BE2C (cell line): ENCODE data around the gene OSBPL8.

ENCODE experiments used
- DNase-seq: peaks from one replicate; pipeline ENCODE4 v3.0.0-alpha.2; 2020
- H3K27me3 ChIP-seq: fragments of 250-450 bp; sonication (Bioruptor Pico); 2 replicates; pipeline ENCODE4 v1.5.1; 2020; ENCODE audit warnings: mild to moderate bottlenecking
- H3K36me3 ChIP-seq: fragments of 250-450 bp; sonication (Bioruptor Pico); 2 replicates; pipeline ENCODE4 v1.5.1; 2020; ENCODE audit warnings: mild to moderate bottlenecking
- H3K4me1 ChIP-seq: fragments of 250-450 bp; sonication (Bioruptor Pico); 2 replicates; pipeline ENCODE4 v1.5.1; 2020
- H3K4me3 ChIP-seq: 2 replicates; pipeline ENCODE4 v1.5.1; 2011; ENCODE audit warnings: low read depth, low read length
- H3K9me3 ChIP-seq: fragments of 250-450 bp; sonication (Bioruptor Pico); 2 replicates; pipeline ENCODE4 v1.5.1; 2020
- TF ChIP-seq, protein P1 (sequence below): IDR thresholded peaks from 2 replicates; pipeline ENCODE4 v1.5.1; 2012; ENCODE audit warnings: mild to moderate bottlenecking, low read depth, low read length

OSBPL8 gene

DNA sequence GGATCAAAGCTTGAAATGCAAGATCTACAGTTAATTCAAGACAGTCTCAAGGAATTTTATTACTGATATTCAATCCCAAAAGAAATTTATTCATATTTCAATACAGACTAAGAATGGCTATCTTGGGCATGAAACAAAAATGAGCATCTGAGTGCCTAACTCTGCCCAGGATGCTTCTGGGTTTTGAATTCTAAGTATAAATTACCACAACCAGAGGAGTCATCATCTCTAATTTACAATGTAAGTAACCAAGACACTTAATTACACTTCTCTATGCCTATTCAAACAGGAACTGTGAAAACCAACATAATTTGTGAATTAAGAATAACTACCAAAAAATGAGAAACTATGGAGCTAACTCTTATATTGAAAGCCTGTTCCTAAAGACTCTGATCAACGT lies 14.1 kb downstream of the OSBPL8 start:
- no peaks in the 10 kb centered on the region for H3K27me3 ChIP-seq
- H3K9me3 ChIP-seq, result no peaks in the 10 kb centered on the region
- no peaks in the 10 kb centered on the region for H3K36me3 ChIP-seq
- no peak for DNase-seq
- TF ChIP-seq, protein P1, sequence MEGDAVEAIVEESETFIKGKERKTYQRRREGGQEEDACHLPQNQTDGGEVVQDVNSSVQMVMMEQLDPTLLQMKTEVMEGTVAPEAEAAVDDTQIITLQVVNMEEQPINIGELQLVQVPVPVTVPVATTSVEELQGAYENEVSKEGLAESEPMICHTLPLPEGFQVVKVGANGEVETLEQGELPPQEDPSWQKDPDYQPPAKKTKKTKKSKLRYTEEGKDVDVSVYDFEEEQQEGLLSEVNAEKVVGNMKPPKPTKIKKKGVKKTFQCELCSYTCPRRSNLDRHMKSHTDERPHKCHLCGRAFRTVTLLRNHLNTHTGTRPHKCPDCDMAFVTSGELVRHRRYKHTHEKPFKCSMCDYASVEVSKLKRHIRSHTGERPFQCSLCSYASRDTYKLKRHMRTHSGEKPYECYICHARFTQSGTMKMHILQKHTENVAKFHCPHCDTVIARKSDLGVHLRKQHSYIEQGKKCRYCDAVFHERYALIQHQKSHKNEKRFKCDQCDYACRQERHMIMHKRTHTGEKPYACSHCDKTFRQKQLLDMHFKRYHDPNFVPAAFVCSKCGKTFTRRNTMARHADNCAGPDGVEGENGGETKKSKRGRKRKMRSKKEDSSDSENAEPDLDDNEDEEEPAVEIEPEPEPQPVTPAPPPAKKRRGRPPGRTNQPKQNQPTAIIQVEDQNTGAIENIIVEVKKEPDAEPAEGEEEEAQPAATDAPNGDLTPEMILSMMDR, result no peak
- H3K4me3 ChIP-seq, result no peak overlapping the region
- H3K4me1 ChIP-seq, result peaks cover 3% of the 10 kb centered on the region; the same call in 1 of the 2 replicates

DNA sequence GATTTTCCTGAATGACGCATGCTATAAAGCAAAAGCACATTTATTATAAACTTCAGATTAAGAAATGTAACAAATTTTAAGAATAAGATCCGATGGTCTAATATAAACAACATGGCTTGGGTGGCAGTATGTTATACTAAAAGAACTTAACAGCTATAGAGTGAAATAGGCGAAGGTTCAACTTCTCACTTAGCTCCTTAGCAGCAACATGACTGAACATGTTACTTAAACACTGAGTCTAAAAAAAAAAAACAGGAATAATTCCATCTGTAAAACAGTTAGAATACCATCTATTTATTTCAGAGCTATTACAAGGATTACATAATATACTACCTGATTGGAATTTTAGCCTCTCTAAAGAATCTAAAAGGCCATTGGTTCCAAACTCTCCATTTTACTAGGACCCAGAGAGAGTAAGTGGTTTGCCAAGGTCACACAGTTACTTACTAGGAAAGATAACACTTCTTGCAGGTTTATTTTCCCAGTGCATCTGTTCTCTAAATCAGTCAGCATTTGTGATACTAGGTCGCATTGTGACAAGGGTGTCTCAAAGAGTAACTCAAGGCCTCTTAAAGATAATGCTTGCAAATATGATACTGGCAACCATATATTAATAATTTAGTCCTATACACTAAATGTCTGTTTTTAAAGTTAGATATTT lies 14.8 kb downstream of the OSBPL8 start:
- TF ChIP-seq, protein P1, result no peak
- Histone ChIP-seq H3K27me3 (no peaks in the 10 kb centered on the region), H3K36me3 (no peaks in the 10 kb centered on the region), H3K4me3 (no peak overlapping the region), H3K9me3 (no peaks in the 10 kb centered on the region), H3K4me1 (peaks cover 3% of the 10 kb centered on the region)
- DNase-seq, result no peak

DNA sequence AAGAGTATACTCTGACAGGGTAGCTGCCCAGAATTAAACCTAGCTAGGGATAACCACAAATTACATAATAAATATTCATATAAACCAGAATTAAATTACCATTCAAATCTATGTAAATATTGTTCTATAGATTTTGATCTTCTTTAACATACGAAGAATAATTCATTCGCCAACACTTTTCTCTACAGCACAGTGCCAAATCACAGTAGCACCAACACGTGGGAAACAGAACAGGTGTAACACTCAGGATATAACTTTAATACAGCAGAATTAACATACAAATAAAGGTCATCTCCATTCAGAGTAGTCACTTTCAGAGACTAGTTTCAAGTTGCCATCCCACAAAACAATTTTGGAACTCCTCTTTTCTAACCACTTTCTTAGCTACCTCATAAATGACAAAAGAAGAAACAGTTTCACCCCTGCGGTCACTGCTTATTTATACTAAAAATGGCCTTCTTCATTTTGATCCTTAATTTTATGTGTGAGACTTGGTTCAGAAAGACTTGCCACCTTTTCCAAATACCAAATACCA lies 15.7 kb downstream of the OSBPL8 start:
- H3K4me3 ChIP-seq, result no peak overlapping the region
- no peak for DNase-seq
- H3K9me3 ChIP-seq, result no peaks in the 10 kb centered on the region
- peaks cover 3% of the 10 kb centered on the region for H3K4me1 ChIP-seq
- no peaks in the 10 kb centered on the region for H3K27me3 ChIP-seq
- H3K36me3 ChIP-seq, result no peaks in the 10 kb centered on the region
- TF ChIP-seq, protein P1, result no peak

DNA sequence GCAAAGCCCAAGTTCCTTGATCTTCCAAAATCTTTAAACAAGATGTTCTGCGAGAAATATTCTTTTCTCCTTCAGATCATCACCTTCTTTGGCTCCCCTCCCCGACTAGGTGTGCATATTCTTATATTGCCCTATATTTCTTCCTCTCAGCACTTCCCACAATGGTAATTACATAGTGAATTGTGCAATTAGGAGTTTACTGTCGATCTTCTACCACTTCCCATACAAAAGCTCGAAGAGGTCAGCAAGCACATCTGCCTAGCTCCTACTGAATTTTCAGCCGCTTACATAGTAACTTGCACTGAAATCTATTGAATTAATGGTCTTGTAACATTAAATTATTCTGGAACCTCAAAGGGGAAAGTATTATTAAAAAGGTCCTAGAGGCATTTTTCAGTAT lies 16.7 kb downstream of the OSBPL8 start:
- DNase-seq, result no peak
- no peaks in the 10 kb centered on the region for H3K27me3 ChIP-seq
- H3K4me3 ChIP-seq, result no peak overlapping the region
- TF ChIP-seq, protein P1, result no peak
- peaks cover 3% of the 10 kb centered on the region for H3K4me1 ChIP-seq
- no peaks in the 10 kb centered on the region for H3K9me3 ChIP-seq
- no peaks in the 10 kb centered on the region for H3K36me3 ChIP-seq

DNA sequence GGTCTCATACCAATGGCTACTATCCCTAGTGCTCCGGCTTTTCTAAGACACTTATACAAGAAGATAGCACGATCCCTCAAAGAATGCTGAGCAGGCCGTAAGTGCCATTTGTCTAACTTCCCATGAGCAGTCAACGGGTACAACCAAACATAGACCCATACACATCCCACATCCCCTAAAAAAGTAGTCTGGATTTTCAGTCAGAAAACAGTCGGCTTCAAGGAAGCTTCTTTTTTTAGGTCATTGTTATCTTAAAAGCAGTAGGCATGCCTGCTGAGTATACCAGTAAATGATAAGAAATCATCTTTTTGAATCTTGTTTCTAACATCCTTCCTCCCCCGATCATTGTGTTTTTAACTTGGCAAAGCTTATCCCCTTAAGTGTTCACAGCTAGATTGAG lies 19.8 kb downstream of the OSBPL8 start:
- Histone ChIP-seq H3K36me3 (no peaks in the 10 kb centered on the region), H3K4me1 (no peaks in the 10 kb centered on the region; the same call in 1 of the 2 replicates), H3K4me3 (no peak overlapping the region), H3K27me3 (no peaks in the 10 kb centered on the region), H3K9me3 (no peaks in the 10 kb centered on the region)
- no peak for DNase-seq
- TF ChIP-seq, protein P1, result no peak

DNA sequence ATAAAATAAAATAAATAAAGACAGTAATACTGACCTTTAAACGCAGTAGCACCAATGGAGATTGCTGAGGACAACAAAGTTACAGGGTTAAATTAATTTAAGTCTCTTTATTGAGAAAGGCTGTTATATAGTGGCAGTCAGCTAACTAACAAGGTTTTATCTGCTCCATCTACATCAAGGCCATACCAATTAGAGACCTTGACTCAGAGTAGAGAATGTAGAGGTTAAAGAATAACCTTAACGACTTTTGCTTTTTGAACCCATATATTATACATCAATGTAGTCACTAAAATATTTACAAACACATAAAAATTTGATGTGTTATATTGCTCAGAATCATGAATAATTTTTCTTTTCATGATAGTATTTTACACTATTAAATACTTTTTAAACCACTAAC lies 21.6 kb downstream of the OSBPL8 start:
- no peaks in the 10 kb centered on the region for H3K27me3 ChIP-seq
- no peak for DNase-seq
- H3K4me1 ChIP-seq, result no peaks in the 10 kb centered on the region; the same call in 1 of the 2 replicates
- TF ChIP-seq, protein P1, result no peak
- no peak overlapping the region for H3K4me3 ChIP-seq
- H3K9me3 ChIP-seq, result no peaks in the 10 kb centered on the region
- no peaks in the 10 kb centered on the region for H3K36me3 ChIP-seq
